Cardiac atrium fibroblast (primary cell): Measurements from ENCODE around the gene P2RX7. TPM values are rescaled to one million over a fixed set of nuclear protein-coding genes. Genes with fewer than 3 reads are reported as not detected.

Experiments
- total RNA-seq: library from RNA; depleted of rRNA; stranded (reverse); fragments of >200 nt; gene quantifications from 2 replicates; pipeline ENCODE4 v1.2.3, GENCODE V29; 2015

Gene P2RX7
- not detected in 2 replicates for total RNA-seq

DNA sequence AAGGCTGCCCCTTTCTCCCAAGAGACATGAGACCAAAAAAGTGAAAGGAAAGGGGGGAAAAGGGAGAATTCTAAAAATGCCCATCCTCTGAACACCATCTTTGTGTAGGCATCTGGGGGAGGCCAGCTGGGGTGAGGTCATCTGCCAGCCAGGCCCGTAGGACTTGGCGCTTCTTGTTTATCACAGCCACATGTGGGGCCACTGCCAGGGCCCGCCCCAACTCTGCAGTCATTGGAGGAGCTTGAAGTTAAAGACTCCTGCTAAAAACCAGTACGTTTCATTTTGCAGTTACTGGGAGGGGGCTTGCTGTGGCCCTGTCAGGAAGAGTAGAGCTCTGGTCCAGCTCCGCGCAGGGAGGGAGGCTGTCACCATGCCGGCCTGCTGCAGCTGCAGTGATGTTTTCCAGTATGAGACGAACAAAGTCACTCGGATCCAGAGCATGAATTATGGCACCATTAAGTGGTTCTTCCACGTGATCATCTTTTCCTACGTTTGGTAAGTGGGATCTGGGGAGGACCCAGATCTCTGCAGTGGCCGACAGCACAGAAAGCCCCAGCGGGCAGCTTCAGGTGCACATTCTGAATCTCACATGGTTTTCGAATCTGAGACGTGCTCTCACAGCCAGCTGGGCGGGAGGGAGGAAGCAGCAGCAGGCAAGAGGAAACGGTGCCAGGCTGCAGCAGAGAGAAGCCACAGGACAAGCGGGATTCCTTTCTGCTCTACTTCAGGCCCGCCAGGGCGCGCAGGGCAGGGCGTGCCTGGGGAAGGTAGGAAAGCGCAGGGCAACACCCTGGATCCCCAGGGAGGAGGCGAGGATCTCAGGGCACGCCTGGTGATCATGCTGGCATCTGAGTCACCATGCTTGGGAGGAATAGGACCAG lies at the start of gene P2RX7:
P2RX7 (plus strand) TSS at position 276 of the 881 bp plus-strand sequence; CDS start at position 371, 95 bp downstream.

DNA sequence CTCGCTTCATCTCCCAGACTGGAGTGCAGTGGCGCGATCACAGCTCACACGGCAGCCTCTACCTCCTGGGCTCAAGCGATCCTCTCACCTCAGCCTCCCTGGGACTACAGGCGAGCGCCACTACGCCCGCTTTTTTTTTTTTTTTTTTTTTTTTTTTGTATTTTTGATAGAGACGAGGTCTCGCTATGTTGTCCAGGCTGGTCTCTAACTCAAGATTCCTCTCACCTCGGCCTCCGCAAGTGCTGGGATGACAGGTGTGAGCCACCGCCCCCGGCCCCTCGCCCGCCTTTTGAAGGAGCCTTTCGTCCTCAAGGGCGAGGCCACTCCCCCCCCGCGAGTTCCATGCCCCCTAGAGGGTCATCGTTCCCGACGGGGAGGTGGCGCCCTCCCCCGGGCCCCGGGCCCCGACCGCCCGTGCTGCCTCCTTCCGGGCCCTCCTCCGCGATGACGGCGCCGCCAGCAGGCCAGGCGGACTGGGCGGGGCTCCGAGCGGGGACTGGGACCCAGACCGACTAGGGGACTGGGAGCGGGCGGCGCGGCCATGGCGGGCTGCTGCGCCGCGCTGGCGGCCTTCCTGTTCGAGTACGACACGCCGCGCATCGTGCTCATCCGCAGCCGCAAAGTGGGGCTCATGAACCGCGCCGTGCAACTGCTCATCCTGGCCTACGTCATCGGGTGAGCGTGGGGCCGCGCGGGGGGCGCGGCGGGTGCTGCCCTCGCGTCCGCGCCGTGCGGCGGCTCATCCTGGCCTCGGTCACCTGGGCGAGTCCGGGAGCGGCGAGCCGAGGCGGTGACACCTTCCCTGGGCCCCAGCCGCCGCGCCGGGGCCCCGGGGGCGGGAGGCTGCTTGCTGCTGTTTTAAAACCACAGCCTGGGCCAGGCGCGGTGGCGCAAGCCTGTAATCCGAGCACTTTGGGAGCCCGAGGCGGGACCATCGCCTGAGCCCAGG lies 77.2 kb downstream of the P2RX7 start, which contains the start of gene P2RX4:
P2RX4 (plus strand) TSS at position 506 of the 949 bp plus-strand sequence; CDS start at position 542, 36 bp downstream.

Other genes starting within 250 kb of the P2RX7 start
- gene SPPL3, start 228.5 kb upstream of the P2RX7 start, total RNA-seq, result 4.7 and 6.8 TPM in 2 replicates
- 0.32 TPM in 1 of 2 replicates, not detected in the other for gene HNF1A, start 154.3 kb upstream of the P2RX7 start, total RNA-seq
- gene C12orf43, start 116.4 kb upstream of the P2RX7 start, total RNA-seq, result 16.2 and 16.8 TPM in 2 replicates
- not detected in 2 replicates for gene OASL, start 93.6 kb upstream of the P2RX7 start, total RNA-seq
- 16.2 and 40.4 TPM in 2 replicates for gene P2RX4, start 77.3 kb downstream of the P2RX7 start, total RNA-seq
- 21.8 and 26.1 TPM in 2 replicates for gene CAMKK2, start 163.8 kb downstream of the P2RX7 start, total RNA-seq
- 103 and 116 TPM in 2 replicates for gene ANAPC5, start 219.5 kb downstream of the P2RX7 start, total RNA-seq